HG03565 (cell line): ENCODE results near the gene GNB1.

Experiments used
- ATAC-seq: cut with Tn5 transposase; IDR thresholded peaks from one replicate; pipeline ENCODE4 v1.9.1; 2021; ENCODE audit warnings: mild to moderate bottlenecking, moderate library complexity; ENCODE audit not compliant: unreplicated experiment

Gene GNB1

DNA sequence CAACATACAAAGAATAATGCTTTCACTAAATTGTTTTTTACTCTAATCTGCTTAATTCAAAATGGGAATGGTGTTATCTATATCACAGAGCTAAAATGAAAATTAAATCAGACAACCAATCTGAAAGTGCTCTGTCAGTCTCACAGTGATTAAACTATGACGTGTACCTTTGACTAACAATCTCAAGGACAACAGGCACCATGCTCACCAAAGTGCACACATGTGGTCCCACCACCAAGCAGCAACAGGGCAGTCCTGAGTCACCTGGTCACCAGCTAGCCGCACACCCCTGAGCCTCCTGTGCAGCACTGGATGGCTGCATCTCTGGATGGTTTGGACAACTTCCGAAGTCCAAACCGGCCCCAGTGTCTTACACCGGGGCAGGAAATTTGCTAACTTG lies 58.1 kb downstream of the GNB1 start:
- ATAC-seq, result no peak

DNA sequence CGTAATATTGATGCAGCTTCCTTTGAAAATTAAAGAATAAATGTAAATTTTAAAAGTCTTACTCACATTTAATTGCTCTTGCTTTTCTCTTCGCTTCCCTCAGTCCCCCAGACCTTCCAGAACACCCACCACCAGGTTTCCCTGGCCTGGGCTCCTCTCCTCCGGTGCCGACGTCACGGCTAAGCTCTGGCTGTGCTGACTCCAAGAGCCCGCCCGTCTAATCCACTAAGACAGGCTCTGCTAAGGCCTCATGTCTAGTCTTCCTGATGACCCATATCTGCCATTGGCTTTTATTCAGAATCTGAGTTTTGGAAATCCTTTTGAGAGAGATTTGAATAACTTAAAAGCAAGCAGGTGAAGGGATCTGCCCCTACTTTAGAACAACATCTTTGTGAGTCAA lies 58.7 kb downstream of the GNB1 start:
- ATAC-seq, result no peak

DNA sequence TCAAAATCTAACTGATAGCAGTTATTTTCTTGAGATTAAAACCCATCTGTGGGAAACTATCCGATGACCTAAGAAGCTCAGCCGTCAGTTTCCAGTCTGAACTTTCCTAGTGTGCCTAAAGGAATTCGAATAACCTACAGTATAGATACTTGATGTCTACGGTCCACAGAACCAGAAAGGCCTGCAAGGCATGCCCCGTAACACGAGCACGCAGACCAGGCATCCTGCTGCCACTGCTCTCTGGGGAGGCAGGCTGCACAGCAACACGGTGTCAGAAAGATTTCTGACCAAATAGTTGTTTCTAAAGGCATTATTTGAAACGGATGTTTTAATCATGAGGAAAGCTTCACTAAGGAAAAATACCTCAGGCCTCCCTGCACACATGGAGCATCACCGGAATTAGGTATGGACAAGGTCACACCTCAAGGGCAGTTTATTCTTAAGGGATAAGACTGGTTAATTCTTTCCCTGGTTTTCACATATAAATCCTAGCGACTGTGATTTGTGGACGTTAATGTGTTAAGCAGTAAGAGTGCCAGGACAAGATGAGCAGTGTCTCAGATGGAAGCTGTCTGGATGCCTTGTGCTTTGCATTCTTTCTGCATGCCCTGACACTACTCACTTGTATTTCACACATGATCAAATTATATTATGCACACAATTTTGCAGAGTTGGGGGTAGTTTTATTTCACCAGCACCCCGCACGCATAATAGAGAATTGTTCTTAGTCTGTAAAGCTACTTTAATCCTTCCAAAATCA lies 63.6 kb downstream of the GNB1 start:
- ATAC-seq, result no peak

DNA sequence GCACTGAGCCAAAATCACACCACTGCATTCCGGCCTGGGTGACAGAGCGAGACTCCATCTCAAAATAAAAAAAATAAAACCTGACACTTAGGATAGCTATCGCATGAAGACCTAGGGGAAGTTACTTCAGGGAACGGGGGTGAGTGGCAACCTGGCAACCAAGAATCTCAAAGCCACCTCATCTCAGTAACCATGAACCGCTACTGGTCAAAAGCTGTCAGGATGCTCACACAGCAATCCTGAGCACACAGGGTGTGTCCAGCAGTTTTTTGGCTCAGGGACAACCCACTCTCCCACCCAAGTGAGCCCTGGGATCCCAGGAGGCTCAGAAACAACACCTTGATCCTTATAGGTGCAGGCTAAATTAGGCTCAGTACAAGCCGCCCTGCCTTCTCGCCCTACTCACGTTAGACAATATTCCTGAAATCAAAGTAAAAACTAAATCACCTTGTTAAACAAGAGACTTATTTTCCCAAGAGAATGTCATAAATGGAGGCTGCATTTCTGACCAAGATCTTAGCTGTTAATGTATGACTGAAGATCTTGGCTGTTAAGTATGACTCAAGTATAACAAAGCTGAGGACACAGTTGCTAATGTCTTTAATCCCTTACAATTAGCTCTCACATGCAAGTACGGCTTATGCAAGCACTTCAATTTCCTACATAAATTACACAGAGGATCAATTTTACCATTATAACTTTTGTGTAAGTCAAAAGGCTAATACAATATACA lies 64.4 kb downstream of the GNB1 start:
- no peak for ATAC-seq

DNA sequence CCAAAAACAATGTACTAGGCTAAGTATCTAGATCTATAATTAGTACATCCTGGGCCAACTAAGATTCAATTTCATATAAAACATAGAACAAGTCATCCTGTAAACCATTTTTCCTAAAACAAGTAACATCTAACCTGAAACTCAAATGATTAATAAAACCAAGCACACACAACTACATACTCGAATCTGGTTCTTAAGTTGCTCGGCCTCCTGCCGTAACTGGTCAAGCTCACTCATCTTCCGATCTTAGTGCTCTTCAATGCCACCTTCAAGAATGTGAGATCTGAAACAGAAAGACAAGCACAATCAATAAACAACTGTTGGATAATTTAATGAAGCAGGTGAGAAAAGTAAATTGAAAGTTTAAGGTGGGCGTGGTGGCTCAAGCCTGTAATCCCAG lies 65.7 kb downstream of the GNB1 start:
- no peak for ATAC-seq

DNA sequence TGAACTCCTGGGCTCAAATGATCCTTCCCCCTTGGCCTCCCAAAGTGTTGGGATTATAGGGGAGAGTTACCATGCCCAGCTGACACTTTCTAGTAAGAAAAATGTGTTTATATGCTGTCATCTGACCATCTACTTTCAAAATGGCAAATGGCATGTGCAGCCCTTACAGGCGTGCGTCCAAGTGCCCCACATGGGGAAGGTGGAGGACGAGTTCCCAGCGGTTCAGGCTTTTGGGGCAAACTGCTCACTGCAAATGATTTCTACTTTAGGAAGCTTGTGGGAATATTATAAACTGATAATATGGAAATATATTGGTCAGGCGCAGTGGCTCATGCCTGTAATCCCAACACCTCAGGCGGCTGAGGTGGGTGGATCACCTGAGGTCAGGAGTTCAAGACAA lies 71.1 kb downstream of the GNB1 start:
- no peak for ATAC-seq

DNA sequence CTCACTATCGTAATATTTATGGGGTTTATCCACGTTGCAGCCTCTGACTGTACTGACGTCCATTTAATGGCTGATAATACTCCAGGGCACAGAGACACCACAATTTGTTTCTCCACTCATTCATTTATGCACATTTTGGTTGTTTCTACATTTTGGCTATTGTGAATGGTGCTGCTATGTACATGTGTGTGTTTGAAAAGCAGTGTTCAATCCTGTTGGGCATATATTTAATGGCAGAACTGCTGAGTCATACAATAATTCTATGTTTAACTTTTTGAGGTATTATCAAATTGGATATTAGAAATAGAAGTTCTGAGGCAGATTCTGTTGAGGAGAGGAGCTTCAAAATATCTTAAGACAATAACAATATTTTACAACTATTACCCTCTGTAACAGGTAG lies 73.7 kb downstream of the GNB1 start:
- ATAC-seq, result no peak

DNA sequence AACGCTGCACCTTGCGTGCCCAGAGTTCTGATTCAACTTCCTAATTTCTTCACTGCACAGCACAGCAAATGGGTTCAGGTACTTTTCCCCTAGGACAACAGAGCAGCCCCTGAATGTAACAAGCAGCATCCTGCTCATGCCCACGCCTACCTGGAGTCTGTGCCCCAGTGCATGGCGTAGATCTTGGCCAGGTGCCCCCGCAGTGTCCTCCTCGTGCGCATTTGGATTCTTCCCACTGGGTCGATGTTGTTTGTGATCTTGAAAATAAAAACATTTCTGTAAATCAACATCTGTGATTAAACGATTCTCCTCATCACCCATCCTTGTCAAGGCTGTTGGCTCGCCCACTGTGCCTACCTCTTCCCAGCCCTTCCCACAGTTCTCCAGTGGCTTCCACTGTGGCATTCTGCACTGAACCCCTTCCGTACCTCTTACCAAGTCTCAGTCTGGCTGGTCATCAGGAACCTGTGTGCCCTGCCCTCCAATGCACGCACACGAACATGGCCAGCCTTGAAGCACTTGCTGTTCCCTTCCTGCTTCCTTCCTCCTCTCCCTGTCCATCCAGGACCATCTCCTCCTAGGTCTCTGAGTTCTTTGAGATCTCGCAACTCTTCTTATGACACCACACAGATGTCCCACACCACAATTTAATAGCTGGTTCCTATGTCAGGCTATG lies 75.1 kb downstream of the GNB1 start:
- ATAC-seq, result no peak

DNA sequence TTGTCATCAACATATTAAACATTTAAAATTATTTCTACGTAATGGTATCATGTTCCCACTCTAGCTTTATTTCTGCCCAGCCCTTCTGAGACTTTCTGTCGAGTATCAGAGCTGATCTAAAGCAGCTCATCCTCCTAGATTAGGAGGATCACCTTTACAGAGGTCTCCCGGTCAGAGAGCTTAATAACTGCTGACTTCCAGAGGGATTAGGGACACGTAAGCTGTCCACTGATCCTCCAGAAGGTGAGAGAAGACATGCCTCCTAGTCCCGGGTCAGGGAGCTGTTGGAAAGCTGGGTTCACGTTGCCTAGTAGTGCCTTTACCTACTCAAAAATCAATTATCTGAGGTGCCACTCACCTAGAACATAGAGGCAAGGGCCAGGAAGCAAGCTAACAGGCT lies 81.4 kb downstream of the GNB1 start:
- no peak for ATAC-seq

DNA sequence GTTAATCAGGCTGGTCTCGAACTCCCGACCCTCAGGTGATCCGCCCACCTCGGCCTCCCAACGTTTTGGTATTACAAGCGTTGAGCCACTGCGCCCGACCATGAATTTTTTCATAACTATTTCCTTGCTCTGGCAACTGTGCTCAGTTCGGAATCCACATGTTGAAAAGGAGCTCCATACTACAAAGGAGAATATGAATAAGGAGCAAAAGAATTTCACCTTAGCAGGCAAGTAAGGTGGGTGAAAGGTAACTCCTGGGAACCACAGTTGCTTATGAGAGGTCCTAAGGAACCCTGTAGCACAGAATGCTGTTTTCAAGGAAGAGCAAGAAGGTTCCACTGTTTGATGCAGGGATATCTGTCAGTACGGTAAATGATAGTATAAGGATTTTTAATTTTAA lies 82.7 kb downstream of the GNB1 start:
- no peak for ATAC-seq

DNA sequence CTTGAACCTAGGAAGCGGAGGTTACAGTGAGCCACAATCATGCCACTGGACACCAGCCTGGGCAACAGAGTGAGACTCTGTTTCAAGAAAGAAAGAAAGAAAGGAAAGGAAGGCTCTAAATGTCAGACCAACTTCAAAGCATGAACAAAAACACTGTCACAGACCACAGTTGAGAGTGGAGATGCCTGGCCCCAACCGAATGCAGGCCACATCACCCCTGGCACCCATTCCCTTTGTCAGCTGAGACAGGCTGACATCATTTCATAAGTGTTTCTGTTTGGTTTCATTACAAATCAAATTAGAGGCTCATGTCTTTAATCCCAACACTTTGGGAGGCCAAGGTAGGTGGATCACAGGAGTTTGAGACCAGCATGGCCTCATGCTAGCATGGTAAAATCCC lies 84.0 kb downstream of the GNB1 start:
- ATAC-seq, result no peak

DNA sequence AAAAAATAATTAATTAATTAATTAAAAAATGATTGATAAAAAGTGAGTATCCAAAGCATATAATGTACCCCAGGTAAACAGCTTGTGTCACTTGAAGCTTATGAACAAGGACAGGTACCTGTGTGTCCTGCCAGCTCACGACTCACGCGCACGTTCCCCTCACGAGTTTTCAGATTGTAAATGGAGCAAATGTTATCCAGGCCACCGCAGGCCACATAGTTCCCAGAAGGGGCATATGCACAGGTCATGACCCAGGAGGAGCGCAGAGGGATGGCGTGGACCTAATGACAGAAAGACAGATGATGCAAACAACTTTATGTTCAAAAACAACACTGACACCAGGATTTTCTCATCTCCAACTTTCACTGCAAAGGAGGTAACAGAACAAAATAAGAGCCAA lies 86.6 kb downstream of the GNB1 start:
- no peak for ATAC-seq

DNA sequence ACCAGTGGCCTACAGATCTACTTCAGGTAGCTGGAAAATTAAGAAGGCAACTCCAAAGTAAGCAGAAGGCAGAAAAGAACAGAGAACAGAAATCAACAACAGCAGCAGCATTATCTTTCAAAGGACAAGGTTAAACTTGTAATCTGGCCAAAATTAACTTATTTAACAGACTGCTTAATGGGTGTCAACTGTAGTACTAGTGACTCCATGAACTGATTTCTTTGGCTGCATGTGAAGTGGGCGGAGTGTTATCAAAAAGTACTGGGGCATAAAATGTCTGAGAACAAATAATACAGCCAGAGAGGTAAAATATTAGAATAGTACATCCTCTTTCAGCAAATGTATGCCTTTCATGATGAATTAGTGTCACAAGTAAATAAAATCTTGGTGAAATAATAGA lies 88.0 kb downstream of the GNB1 start:
- no peak for ATAC-seq

DNA sequence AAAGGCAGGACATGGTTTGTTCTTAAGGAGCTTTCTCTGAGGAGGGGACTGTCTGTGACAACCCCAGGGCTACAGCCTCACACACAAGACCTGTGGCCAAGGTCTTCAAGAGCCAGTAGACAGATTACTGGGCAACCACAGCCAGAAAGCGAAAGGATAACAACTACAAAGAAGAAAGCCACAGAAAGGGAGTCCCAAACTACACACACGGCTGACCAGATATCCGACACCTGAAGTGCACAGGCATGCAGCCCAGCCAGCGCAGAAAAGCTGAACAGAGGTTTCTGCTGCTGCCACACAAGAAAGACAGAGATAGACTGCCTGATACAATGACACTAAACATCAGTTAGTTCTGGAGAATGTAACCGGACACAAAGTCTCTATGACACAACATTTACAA lies 91.2 kb downstream of the GNB1 start:
- peak; percentile 59 for ATAC-seq

DNA sequence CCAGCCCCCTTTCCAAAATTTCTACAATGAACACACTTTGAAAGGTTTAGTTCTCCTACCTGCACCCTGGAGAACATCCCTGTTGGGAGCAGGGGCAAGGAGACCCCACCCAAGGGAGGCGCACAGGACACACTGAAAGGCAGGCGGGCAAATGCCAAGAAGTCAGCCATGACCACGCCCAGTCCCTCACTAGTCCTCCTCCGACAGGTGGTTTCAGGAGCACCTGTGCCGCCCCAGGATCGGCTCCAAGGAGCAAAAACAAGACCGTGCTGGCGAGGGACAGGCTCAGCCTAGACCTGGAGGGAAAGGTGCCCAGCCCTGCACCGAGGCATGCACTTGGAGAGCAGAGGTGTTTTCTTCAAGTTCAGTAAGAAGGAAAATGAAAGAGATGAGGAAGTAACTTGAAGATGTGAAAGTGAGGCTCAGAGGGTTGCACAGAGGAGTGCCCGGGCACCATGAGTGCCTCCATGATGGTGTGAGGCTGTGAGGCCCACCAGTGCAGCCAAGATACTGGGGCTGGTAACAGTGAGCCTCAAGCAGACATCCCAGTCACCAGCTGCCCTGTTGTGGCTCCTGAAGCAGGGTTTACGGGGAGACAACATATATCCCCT lies 93.1 kb downstream of the GNB1 start:
- no peak for ATAC-seq

DNA sequence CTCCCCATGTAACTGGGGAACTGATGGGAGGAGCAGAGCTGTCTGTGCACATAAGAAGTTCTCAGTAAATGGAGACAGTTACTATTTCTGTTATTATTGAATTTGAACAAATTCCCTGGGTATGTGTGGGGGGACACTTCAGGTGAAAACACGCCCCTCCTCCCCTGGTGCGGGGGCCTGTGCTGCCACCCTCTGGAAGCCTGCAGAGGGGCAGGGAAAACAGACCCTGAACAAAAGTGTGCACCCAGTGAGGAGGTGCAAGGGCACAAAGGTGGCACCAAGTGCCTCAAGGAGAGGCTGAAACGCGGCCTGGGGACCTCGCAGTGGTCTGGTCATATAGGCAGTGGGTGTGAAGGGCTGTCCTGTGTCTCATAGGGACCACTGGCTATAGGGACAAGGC lies 94.4 kb downstream of the GNB1 start:
- no peak for ATAC-seq

DNA sequence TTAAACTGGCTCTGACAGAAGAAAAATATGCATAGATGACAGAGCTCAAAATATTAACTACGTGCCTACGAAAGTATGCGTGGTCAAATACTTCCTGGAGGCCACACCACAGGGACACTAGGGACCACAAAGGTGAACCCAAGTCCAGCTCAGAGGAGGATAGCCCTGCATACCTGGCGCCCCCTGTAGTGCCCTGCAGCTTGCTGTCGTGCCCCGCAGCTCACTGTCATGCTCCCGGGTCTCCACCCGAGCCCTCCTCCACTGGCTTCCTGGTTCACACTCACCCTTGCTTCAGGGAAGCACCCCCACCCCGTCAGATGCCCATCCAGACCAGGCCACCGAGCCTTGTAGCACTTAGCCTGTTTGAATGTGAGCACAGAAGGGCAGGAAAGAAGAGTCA lies 95.9 kb downstream of the GNB1 start:
- no peak for ATAC-seq

DNA sequence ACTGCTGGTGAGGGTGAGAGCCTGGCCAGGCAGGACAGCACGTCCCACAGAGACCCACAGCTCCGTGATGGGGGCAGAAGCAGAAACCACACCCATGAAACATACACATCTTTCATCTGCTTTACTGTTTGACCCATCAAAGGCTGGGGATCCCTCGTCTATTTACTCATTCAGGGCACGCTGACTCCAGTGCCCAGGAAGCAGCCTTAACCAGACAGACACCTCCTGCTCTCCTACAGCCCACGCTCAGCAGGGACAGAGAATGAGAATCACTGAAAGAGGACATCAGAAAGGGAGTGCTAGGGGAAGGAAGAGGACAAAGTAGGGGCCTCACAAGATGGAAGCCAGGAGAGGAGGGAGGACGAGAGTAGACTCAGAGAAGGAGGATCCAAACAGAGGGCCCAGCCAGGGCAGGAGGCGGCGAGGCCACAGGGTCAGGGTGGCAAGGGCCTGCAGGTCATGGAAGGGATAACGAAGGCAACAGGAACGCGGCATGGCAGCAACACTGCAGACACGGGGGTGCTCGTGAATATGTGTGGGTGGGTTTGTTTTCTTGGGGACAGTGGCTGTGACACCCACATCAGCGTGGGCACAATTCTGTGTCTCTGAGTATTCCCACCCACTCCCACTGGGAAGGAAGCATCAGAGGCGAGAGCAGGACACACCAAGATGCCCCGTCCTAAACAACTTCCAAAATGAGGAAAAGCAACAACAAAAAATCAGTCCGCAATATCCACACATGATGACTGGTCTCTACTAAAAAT lies 97.2 kb downstream of the GNB1 start:
- ATAC-seq, result no peak

DNA sequence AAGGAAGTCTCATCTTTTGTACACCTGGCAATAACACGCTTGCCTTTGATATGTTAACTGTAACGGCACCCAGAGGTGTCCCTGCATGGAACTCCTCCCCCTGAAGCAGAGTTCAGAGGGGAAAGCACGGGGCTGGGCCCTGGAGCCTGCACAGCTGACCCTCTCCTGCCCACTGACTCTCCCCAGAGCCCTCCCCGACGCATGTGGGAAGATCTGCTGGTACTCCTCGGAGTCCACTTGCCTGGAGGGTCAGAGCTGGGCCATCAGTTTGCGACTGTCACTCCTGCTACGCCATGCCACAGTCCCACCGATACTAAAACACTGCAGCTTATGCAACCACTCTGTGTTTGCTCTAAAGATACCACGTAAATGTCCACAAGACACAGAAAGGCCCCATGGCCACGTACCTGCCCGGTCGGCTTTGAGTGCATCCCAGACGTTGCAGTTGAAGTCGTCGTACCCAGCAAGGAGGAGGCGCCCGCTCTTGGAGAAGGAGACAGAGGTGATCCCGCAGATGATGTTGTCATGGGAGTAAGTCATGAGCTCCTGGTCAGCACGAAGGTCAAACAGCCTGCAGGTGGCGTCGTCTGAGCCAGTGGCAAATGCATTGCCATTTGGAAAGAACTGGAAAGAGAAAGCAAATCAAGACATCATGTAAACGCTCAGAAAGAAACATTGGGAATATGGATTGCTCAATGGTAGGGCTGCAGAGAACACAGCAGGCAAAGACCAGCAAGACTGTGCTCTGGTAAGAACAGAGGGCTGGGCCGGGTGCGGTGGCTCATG lies 102.0 kb downstream of the GNB1 start:
- no peak for ATAC-seq

DNA sequence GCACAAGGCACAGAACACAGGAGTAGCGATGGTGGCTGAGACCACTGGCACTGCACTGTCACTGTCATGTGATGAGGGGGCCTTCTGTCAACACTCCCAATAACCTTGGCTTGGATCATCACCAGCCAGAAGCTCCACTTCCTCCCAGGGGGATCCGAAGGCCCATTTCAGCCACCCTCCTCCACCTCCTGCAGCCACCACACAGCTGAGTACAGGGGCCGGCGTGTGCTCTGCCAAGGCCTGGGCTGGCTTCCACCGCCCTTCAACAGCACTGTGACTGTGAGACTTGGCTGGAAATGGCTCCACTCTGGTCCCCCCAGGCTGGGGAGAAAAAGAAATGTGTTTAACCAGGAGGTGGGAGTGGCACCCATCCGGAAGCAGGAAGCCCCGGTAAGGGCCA lies 102.8 kb downstream of the GNB1 start:
- no peak for ATAC-seq
